Germinal center (tissue), 1 donor: ENCODE results near the gene DYNLL1.
"Not testable (repeated sequence)": the region's sequence is repeated elsewhere in the genome, so short reads cannot be mapped to it uniquely, and the experiment has no call there.

Source experiments
- DNase-seq: peaks from one replicate; pipeline ENCODE4 v3.0.0; 2012; ENCODE audit warnings: mixed read lengths, low spot score

The DYNLL1 gene

GRCh38 chr12:120495731-120496412 is at the start of gene DYNLL1:
Gene DYNLL1 (plus strand): TSS chr12:120496113. CDS start chr12:120496422, 309 bp downstream.
- peak; percentile 98 for DNase-seq

- DNase-seq: not testable (repeated sequence)
Observed at GRCh38 chr12:120446844-120447178, 49.1 kb upstream of the DYNLL1 start.

- no peak for DNase-seq
Observed at GRCh38 chr12:120447992-120448391, 47.9 kb upstream of the DYNLL1 start.

GRCh38 chr12:120452524-120452923 is 43.4 kb upstream of the DYNLL1 start:
- DNase-seq: not testable (repeated sequence)

GRCh38 chr12:120453060-120453750 is 42.7 kb upstream of the DYNLL1 start:
- DNase-seq: no peak

- peak; percentile 69 for DNase-seq
Observed at GRCh38 chr12:120453977-120454376, 41.9 kb upstream of the DYNLL1 start.

GRCh38 chr12:120455302-120455701 is 40.6 kb upstream of the DYNLL1 start:
- peak; percentile 15 for DNase-seq

- DNase-seq: peak; percentile 26
Observed at GRCh38 chr12:120457133-120457532, 38.8 kb upstream of the DYNLL1 start.

GRCh38 chr12:120460157-120460556 is 35.8 kb upstream of the DYNLL1 start:
- DNase-seq: no peak

- no peak for DNase-seq
Observed at GRCh38 chr12:120462099-120462640, 33.7 kb upstream of the DYNLL1 start.

- DNase-seq: no peak
Observed at GRCh38 chr12:120463712-120464111, 32.2 kb upstream of the DYNLL1 start.

- no peak for DNase-seq
Observed at GRCh38 chr12:120465756-120466155, 30.2 kb upstream of the DYNLL1 start.

- DNase-seq: no peak
Observed at GRCh38 chr12:120466560-120467315, 29.2 kb upstream of the DYNLL1 start.

GRCh38 chr12:120467439-120467838 is 28.5 kb upstream of the DYNLL1 start:
- no peak for DNase-seq

- peak; percentile 32 for DNase-seq
Observed at GRCh38 chr12:120468325-120468820, 27.5 kb upstream of the DYNLL1 start.

GRCh38 chr12:120468821-120469449 is 27.0 kb upstream of the DYNLL1 start:
- peak; percentile 74 for DNase-seq

- DNase-seq: peak; percentile 99
Observed at GRCh38 chr12:120469450-120470149, 26.3 kb upstream of the DYNLL1 start, which contains the start of gene SRSF9. Gene SRSF9 (minus strand): TSS chr12:120469748. CDS start chr12:120469609, 139 bp downstream.

GRCh38 chr12:120470150-120470784 is 25.6 kb upstream of the DYNLL1 start:
- DNase-seq: peak; percentile 25

GRCh38 chr12:120472521-120472920 is 23.4 kb upstream of the DYNLL1 start:
- DNase-seq: no peak

- DNase-seq: no peak
Observed at GRCh38 chr12:120473807-120474615, 21.9 kb upstream of the DYNLL1 start.
